ENCODE results near the gene ITGB7. TPM values are rescaled to one million over a fixed set of nuclear protein-coding genes. Genes with fewer than 3 reads are reported as not detected.
A peak's percentile ranks its signal among the peaks of the same experiment; 100 is the strongest.
"Not testable (repeated sequence)": the region's sequence is repeated elsewhere in the genome, so short reads cannot be mapped to it uniquely, and the experiment has no call there.

ITGB7 gene
- total RNA-seq, 1 donor from 2014 or later = 1.3 TPM

GRCh38 chr12:53205747-53206419, 1.2 kb downstream of the ITGB7 start:
- peak overlapping the region; percentile 68 for H3K4me2 ChIP-seq (ENCODE audit: low read length)
- no peak overlapping the region for H3K27ac ChIP-seq (ENCODE audit: low read depth, low read length)

GRCh38 chr12:53204351-53204750, 2.7 kb downstream of the ITGB7 start:
- H4K20me1 ChIP-seq (ENCODE audit: insufficient read depth, low read length) = no peaks in the 10 kb centered on the region
- H3K4me1 ChIP-seq (ENCODE audit: insufficient read depth, low read length) = peaks cover 6% of the 10 kb centered on the region
- Mint-ChIP-seq H3K4me1 (ENCODE audit: low read depth, unreplicated experiment) (peaks cover 27% of the 10 kb centered on the region), H3K36me3 (ENCODE audit: low read depth, unreplicated experiment) (peaks cover 1% of the 10 kb centered on the region), H3K27me3 (ENCODE audit: low read depth, unreplicated experiment) (peaks cover 2% of the 10 kb centered on the region), H3K4me3 (ENCODE audit: unreplicated experiment) (no peak overlapping the region), H3K27ac (ENCODE audit: unreplicated experiment) (no peak overlapping the region), H3K9me3 (ENCODE audit: unreplicated experiment) (no peaks in the 10 kb centered on the region)
- H3K27me3 ChIP-seq (ENCODE audit: insufficient read depth, low read length) = no peaks in the 10 kb centered on the region
- FAIRE-seq = no peak
- H3K4me3 ChIP-seq (ENCODE audit: insufficient read depth, low read depth, low read length) = no peak overlapping the region
- H2AFZ ChIP-seq (ENCODE audit: low read depth, low read length) = no peak overlapping the region
- no peak for DNase-seq (ENCODE audit: low read depth)
- H3K4me2 ChIP-seq (ENCODE audit: low read length) = no peak overlapping the region
- H3K9ac ChIP-seq (ENCODE audit: low read length) = no peak overlapping the region
- H3K9me3 ChIP-seq (ENCODE audit: insufficient read depth, low read depth, low read length) = no peaks in the 10 kb centered on the region
- no peak for TF ChIP-seq CTCF (IDR thresholded peaks at IDR 0.05; ENCODE audit: insufficient read depth, low read depth, low read length)
- TF ChIP-seq EZH2 (IDR thresholded peaks at IDR 0.05; ENCODE audit: insufficient read depth, low read length) = no peak
- H3K36me3 ChIP-seq (ENCODE audit: insufficient read depth, low read length) = no peaks in the 10 kb centered on the region
- no peak overlapping the region for H3K27ac ChIP-seq (ENCODE audit: low read depth, low read length)
- no peaks in the 10 kb centered on the region for H3K79me2 ChIP-seq (ENCODE audit: insufficient read depth, low read length)

More at GRCh38 chr12:53205747-53206419, 1.2 kb downstream of the ITGB7 start:
- Histone ChIP-seq H3K79me2 (ENCODE audit: insufficient read depth, low read length) (no peaks in the 10 kb centered on the region), H3K9ac (ENCODE audit: low read length) (peak overlapping the region; percentile 56), H3K9me3 (ENCODE audit: insufficient read depth, low read depth, low read length) (no peaks in the 10 kb centered on the region), H3K4me3 (ENCODE audit: insufficient read depth, low read depth, low read length) (no peak overlapping the region), H3K4me1 (ENCODE audit: insufficient read depth, low read length) (peaks cover 6% of the 10 kb centered on the region), H4K20me1 (ENCODE audit: insufficient read depth, low read length) (no peaks in the 10 kb centered on the region), H3K36me3 (ENCODE audit: insufficient read depth, low read length) (no peaks in the 10 kb centered on the region), H3K27me3 (ENCODE audit: insufficient read depth, low read length) (no peaks in the 10 kb centered on the region), H2AFZ (ENCODE audit: low read depth, low read length) (no peak overlapping the region)
- no peak for TF ChIP-seq EZH2 (IDR thresholded peaks at IDR 0.05; ENCODE audit: insufficient read depth, low read length)
- TF ChIP-seq CTCF (IDR thresholded peaks at IDR 0.05; ENCODE audit: insufficient read depth, low read depth, low read length) = no peak
- peak overlapping the region; percentile 67 for H3K27ac Mint-ChIP-seq (ENCODE audit: unreplicated experiment)
- H3K4me3 Mint-ChIP-seq (ENCODE audit: unreplicated experiment) = peak overlapping the region; percentile 14
- peaks cover 24% of the 10 kb centered on the region for H3K4me1 Mint-ChIP-seq (ENCODE audit: low read depth, unreplicated experiment)
- H3K27me3 Mint-ChIP-seq (ENCODE audit: low read depth, unreplicated experiment) = no peaks in the 10 kb centered on the region
- DNase-seq (ENCODE audit: low read depth) = peak; percentile 82
- no peaks in the 10 kb centered on the region for H3K9me3 Mint-ChIP-seq (ENCODE audit: unreplicated experiment)
- no peak for FAIRE-seq
- peaks cover 4% of the 10 kb centered on the region for H3K36me3 Mint-ChIP-seq (ENCODE audit: low read depth, unreplicated experiment)

- H3K27ac Mint-ChIP-seq (ENCODE audit: unreplicated experiment); H3K27ac ChIP-seq (ENCODE audit: low read depth, low read length); H3K9me3 Mint-ChIP-seq (ENCODE audit: unreplicated experiment); H3K9me3 ChIP-seq (ENCODE audit: insufficient read depth, low read depth, low read length); DNase-seq (ENCODE audit: low read depth); H3K36me3 ChIP-seq (ENCODE audit: insufficient read depth, low read length); H4K20me1 ChIP-seq (ENCODE audit: insufficient read depth, low read length); H3K4me2 ChIP-seq (ENCODE audit: low read length); H3K27me3 ChIP-seq (ENCODE audit: insufficient read depth, low read length); H2AFZ ChIP-seq (ENCODE audit: low read depth, low read length); H3K36me3 Mint-ChIP-seq (ENCODE audit: low read depth, unreplicated experiment); H3K79me2 ChIP-seq (ENCODE audit: insufficient read depth, low read length); FAIRE-seq; H3K4me1 ChIP-seq (ENCODE audit: insufficient read depth, low read length); H3K9ac ChIP-seq (ENCODE audit: low read length); H3K4me3 Mint-ChIP-seq (ENCODE audit: unreplicated experiment); H3K4me3 ChIP-seq (ENCODE audit: insufficient read depth, low read depth, low read length): not testable (repeated sequence)
- Mint-ChIP-seq H3K27me3 (ENCODE audit: low read depth, unreplicated experiment) (peaks cover 16% of the 10 kb centered on the region), H3K4me1 (ENCODE audit: low read depth, unreplicated experiment) (peaks cover 20% of the 10 kb centered on the region)
Measured at GRCh38 chr12:53202316-53202715, 4.7 kb downstream of the ITGB7 start.

Measured in astrocyte (in vitro differentiated cells and primary cell).